HG03521 (cell line): ENCODE results near the gene DEGS2.

Source experiments
- ATAC-seq: cut with Tn5 transposase; IDR thresholded peaks from one replicate; pipeline ENCODE4 v1.9.1; 2021; ENCODE audit warnings: mild to moderate bottlenecking, moderate library complexity; ENCODE audit not compliant: unreplicated experiment

Gene DEGS2

DNA sequence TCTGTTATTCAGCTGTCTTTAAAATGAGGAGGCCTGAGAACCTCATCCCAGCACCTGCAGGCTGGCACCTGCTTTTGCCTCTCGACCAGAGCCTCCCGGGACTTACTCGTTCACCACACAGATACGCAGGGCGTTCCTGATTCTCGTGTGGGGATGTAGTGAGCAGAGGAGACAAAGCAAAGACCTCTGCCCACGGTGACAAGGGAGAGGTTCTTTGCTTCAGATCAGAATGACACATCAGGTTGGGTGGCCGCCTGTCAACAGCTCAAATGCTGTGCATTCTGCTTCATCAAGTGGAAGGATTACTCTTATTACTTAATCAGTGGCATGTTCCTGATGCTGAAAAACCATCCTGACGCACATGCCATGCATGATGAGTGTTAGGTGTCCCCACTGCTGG, 24.4 kb downstream of the DEGS2 start:
- no peak for ATAC-seq

DNA sequence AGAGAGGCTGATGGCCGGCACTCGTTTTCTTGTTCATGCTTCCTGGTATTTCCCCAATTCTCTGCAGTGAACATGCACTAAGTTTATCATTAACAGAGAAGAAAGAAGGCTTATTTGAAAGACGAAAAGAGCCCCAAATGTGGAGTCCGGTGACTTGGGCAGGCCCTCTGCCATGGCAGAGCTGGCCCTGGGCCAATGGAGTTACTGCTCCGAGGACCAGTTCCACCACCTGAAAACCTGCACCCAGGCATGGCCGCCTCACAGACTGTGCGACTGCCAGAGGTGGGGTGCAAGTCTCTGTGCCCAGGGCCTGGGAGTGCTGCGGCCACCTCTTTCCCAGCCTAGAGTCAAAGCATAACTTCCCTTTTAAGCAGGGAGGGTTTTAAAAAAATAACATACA, 24.9 kb downstream of the DEGS2 start:
- no peak for ATAC-seq

DNA sequence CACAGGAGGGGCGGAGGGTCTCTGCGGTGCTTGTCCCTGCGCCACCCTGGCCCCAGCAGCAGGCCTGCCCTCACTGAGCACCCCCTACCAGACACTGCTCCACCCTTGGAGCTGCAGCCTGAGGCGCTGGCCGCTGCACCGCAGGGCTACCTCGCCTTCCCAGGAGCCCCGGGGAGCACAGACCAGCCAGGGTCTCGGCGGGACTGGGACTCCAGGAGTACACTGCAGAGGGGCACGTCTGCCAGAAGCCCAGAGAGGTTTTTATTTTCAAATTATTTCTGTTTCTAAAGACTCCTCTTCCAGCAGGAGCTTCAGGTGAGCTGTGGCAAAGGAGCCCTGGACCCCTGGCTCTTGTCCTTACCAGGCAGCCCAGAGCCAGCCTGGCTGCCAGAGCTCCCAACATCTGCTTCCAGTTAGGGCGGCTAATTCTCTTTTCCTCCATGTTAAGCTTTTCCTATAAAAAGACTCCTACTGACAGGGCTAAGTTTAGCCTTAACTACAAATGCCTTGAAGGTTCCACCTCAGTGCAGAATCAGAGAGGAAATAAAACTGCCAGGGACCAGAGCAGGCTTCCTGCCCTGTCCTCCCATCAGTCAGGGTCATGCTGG, 26.4 kb downstream of the DEGS2 start:
- no peak for ATAC-seq

DNA sequence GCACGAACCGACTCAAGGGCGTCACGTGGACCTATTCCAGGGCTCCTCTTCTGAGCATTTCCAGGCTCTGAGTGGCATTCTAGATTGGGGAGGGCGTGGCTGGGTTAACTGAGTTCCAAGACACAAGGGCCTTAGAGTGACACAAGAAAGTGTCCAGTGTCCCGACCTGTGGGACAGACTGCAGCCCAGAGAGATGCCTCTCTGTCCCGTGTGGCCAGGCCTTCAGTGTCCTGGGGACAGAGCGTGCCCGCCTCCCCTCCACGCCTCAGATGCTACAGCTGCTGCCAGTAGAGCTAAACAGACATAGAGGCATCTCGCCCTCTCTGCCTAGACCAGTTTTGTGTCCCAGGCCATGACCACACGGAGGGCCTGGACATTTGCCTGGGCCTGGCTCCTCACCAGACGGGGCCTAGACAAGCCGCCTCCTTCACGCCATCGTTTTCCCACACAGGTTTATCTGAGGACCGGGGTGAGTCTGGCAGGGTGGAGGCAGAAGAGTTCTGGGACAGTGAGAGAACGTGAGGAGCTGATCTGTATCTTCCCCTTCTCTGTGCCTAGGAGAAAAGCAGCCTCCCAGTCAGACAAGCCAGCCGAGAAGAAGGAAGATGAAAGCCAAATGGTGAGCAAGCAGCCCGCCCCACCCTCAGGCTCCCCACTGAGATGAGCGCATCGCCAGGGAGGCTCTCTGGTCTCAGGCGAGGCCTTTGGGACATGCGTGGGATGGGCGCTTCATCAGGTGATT, 27.1 kb downstream of the DEGS2 start:
- no peak for ATAC-seq

DNA sequence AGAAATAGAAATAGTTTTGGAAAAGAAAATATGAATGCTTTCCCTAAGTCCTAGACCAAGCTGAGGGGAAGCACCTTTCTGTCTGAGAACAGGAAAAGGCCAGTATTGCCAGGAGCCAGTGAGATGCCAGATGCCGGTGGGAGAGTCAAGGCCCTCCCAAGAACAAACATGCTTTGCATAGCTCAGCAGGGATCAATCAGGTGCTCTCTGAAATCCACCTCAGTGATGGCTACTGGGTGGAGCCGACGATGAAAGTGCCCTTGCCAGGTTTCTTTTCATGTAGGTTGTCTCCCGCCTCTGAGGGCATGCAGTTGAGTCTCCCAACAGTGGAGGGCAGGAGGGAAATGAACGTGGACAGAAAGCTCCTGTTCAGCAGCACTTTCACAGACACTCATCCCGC, 28.3 kb downstream of the DEGS2 start:
- no peak for ATAC-seq

DNA sequence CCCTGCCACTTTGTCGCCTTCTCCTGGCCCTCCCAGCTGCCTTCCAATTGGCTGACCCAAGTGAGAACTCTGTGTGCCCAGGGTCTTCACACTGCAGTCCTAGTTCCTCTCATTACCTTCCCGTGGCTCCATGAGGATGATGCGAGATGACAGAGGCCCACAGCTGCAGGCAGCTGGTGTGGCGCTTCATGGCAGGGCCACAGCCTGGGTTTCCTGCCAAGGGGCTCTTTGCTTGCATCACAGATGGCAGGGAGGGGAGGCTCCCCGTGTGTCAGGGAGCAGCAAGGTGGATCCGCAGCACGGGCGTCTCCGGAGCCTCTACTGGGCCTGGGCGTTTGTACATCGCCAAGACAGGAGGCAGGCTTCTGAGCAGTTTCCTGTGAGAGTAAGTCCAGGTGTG, 28.9 kb downstream of the DEGS2 start:
- ATAC-seq: no peak

DNA sequence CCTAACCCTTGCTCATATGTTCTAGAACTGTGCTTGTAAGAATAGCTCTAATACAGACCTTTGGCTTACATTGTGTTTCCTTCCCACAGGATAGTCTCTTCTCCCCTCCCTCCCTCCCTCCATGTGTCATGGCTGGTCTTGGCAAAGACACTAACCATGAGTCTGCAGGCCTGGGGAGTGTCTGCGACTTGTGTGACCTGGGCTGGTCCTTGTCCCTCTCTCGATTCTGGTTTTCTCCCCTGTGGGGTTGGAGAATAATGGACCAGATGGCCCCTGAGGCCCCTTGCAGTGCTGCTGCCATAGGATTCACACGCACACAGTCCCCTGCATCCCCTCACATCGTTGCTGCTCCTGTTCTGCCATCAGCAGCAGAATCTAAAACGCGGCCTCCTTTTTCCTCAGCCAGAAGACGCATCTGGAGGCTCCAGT, 30.3 kb downstream of the DEGS2 start:
- no peak for ATAC-seq

DNA sequence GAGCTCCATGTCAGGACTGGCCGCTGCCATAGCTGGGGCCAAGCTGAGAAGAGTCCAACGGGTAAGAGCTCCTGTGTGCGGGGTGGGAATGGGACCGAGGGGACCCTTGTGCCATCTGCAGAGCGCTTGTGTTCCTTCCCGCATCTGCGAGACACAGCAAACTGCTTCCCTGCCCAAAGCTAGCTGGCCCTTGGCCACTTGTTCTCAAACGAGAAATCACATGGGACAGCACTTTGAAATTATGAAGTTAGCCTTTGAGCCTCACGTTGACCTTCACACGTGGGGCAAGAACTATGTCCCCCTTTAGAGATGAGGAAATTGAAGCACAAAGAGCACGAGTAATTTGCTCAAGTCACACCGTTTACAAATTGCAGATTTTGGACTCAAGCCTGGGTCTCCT, 30.8 kb downstream of the DEGS2 start:
- ATAC-seq: no peak

DNA sequence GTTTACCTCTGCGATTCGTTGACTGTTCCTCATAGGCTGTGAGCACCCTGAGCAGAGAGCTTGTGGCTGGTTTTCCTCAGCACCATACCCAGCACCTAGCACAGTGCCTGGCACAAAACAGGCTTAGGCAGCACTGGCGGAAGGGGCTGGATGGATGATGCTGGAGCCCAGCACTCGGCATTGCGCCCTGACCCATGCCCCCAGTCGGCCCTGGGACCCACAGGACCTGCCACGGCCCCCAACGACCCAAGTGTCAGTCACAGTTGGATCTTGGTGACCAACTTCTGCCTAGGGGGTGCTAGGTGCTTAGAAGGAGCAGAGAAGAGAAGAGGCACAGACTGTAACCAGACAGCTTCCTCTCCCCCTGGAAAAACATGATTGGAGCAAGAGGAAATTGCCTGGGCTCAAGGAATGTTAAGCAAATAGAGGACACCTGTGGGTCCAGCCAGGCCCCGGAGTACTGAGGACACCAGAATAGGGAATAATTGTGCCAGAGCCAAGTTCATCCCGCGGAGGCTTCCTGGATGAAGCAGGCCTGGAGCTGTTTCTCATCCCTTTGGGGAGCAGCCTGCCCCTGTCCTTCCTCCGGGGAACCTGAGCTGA, 31.5 kb downstream of the DEGS2 start:
- no peak for ATAC-seq

DNA sequence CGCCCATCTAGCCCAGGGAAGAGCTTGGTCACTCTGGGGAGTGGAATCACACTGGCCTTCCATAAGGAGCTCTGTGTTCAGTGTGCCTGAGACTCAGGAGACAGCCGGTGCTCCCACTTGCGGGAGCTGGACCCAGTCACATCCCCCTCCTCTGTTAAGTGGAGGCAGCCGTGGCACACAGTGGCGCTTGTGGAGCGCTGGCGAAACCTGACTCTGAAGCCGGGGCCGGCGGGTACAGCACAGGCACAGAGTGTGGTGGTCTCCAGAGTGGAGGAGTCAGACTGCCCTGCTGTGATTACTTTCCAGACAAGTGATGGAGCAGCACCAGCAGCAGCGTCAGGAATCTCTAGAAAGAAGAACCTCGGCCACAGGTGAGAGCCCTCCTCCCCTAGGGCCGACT, 33.0 kb downstream of the DEGS2 start:
- no peak for ATAC-seq

DNA sequence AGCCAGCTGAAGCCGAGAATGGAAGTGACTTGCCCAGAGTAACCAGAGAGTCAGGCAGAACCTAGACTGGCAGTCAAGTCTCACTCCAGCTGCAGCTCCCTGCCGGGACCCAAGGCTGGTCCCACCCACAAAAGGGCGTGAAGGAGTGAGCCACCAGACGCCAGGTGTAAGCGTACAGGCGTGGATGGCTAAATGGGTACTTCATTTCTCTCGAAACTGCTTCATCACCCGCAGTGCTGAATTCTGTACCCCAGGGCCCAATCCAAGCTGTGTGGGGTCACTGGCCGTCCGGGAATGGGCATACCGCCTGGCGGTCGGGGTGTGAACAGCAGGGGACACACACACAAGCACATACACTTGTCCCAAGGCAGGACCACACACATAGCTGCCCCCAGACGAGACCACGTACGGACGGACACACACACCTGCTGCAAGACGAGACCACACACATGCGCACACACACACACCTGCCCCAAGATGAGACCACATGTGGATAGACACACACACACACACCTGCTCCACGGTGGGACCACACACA, 34.8 kb downstream of the DEGS2 start:
- no peak for ATAC-seq

DNA sequence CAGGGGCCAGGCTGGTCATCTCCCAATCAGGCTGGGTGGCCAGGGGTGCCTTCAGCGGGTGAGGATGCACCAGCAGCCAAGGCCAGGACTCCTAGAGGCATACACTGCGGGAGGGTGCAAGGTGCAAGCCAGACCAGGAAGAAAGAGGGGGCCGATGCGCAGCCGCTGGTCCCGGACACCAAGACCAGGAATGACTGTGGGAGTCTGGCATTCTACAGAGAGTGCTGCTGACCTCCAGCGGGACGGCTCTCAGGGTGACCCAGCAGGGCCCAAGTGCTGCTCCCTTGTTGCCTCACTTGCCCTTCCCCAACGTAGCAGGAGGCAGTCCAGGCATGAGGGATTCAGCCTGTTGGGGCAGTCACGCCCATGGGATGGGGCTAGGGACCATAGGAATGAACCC, 35.8 kb downstream of the DEGS2 start:
- no peak for ATAC-seq

DNA sequence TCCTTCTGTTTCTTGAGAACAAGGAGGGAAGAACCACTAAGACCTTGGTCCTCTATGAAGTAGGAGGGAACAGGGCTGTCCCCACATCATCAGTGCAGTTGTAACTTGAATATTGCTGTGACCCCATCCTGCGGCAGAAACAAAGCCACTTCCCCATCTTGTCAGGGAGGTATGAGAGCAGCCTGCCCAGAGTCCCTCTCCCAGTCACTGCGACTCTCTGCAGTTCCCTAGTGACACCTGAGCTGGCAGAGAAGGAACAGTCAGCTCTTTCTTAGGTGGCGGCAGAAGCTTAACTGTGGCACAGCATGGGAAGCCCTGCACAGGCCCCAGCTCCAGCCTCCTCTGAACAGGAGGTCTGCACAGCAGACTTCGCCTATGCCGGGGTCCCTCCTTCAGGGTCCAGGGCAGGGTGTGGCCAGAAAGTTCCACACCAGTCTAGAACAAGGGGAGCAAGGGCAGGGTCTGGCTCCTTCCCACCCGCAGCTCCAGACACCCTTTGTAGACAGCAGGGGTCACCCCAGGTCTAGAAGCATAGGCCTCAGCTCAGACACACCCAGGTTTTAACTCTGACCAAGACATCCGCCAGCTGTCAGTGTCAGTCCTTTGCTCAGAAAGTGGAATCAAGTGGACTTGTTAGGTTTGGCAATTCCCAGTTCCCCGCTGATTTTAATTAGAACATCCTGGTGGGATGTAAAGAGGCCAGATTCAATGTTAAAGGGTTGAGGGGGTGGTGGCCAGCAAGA, 36.8 kb downstream of the DEGS2 start:
- no peak for ATAC-seq

DNA sequence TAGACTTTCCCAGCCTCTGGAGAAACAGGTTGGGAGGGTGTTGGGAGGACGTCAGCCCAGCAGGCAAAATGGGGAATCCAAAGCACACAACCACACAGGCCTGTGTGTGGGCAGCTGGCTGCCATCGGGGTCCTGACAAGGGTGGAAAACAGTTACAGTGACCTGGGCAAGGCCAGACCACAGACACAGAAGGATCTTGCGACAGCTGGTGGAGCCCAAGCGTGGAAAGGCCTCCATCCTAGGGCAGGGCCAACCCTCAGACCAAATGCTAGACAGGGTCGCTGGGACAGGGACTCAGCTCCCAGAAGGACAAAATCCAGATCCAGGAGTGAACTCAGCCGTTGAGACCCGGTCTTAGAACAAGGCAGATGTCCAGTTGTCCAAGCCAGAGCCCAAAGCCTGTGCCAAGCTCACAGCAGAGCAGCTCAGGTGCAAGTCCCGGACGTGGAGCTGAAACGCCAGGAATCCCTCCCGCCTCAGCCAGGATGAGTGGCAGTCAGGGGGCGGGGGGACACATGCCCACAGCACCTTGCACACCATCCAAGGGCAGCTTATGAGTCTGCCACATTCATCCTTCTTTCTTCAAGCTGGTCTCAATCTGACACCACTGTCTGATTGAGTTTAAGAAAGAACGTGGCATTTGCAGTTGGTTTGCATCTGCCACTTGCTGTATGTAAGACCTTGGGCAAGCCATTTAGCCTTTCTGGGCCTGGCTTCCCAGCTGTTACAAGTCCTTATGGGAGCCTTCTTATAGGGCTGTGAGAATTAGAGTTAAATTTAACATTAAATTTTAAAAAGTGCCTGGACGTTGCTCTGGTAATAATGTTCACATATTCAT, 37.6 kb downstream of the DEGS2 start:
- no peak for ATAC-seq

DNA sequence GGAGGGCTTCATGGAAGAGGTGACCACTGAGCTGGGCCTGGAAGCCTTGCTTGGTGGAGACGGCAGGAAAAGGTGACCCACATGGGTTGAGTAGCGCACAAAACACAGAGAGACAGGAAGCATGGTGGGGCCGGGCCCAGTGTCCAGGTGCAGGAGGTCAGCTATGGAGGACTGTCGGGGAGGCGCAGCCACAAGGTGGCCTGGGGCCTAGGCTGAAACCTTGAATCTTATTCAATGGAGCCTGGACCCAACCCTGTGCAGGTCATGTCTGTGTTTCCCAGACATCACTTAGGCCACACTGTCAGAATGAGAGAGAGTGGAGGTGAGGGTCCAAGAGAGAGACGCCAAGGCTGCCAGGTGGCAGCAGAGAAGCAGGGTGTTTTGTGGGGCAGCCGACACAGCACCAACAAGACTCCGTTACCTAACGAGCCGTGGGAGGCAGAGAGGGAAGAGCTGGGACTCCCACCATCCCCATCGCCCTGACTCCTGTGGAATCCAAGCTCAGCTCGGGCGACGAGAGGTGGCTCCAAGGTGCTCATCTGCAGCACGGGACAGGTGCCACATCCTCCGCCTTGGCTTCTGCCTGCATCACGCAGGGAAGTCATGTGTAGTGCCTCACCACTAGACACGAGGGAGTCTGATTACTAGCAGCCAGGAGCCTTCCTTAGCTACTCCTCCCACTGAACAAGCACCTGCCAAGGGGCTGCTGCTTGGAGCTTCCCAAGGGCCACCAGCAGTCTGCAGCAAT, 38.7 kb downstream of the DEGS2 start:
- ATAC-seq: no peak

DNA sequence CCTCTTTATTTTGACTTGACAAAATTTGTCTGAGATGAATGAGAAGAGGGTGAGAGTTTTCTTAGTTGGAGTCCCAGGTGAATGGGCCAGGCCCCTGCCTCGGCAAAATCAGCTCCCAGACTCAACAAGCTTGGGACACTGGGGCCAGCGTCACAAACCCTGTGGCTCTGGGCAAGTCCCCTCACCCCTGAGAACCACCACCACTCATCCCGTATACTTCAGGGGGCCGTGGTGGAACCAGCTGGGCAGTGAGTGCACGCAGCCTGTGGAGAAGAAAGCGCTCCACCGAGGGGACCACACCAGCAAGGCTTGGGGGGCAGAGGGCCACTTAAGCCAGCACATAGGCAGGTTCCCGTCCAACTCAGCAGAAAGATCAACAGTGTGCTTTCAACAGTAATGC, 40.2 kb downstream of the DEGS2 start:
- no peak for ATAC-seq

DNA sequence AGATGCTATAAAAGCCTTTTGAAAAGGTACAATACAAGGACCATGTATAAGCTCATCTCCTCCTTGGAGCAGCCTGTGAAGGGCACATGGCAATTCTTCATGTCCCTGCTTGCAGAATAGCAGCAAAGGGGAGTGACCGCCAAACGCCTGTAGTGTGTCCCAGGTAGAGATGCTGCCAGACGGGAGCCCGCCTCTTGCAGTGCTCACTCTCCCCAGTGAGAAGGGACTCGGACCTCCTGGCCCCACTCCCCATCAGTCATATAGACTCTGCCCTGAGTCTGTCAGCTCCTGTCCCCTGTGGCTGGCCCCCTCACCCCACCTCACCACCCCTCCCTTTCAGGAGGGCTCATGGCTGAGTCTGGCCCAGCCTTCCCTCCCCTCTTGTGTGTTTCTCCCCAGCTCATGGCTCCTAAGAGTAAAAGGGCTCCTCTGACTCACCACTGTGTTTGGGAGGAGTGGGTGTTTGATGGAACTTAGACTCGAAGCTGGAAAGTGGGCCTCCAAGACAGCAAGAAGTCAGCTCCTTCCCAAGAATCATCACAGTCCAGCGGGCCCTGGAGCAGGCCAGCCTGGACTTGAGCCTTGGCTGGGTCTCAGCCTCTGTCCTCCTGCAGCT, 40.9 kb downstream of the DEGS2 start:
- no peak for ATAC-seq

DNA sequence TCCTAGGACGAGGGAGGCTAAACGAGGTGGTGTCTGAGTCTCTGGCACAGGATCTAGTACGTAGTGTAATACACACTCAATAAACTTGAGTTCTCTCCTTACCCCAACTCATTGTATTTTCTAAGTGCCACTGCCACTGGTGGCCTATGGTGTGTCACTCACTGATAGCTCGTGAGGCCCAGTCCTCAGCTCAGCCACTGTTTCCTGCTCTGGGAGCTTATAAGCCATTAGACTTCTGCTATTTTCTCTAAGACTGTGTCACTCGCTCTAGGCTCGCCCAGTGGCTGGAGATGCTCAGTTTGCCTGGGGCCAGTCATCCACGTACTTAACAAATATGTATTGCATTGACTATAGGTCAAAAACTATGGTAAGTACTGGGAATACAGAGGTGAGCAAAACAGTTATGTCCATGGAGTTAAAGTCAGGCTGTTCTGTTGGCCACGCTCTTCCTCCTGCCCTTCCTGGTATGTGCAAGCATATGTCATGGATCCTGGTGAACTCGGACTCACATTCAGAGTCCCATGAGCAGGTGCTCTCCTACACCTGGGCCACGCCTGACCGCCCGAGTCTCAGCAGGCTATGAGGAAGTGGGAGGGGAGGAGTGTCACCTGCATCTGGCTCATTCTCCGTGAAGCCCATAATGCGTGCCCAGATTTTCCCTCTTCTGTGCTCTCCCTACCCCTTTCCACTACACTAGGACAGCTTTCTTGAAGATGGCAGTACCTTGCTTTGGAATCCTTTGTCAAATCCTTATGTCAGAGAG, 41.6 kb downstream of the DEGS2 start:
- no peak for ATAC-seq

DNA sequence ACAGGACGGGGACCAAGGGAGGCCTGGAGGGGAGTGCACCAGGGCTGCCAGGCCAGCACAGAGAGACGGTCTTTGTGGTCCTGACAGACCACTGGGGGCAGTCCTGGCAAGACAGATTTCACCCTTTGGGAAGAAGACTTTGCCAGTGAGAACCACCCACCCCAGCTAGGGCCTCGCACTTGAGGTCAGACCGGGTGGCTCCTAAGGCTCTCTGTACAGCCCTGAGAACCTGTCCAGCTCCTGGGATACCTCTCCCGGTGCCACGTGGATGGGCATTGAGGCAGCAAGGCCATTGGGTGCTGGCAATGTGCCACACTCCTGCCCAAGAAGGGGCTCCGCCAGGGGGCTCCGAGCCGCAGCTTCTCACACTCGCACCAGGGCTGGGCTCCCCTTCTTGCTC, 42.4 kb downstream of the DEGS2 start:
- no peak for ATAC-seq
